Activated T-cell treated with anti-CD3 and anti-CD28 coated beads for 24 hours (primary cell): Measurements from ENCODE around the gene MXD3.

Experiments used
- DNase-seq: peaks from one replicate; pipeline ENCODE4 v3.0.0-alpha.2; 2020; ENCODE audit warnings: low read depth

The MXD3 gene

GRCh38 chr5:177303121-177303924 is 8.4 kb downstream of the MXD3 start, which contains the start of the genes PRELID1 and RAB24:
Gene PRELID1, plus strand, starts transcription at chr5:177303799. Its CDS starts 187 bp downstream, at chr5:177303986.
Gene RAB24, minus strand, starts transcription at chr5:177303719. Its CDS starts 431 bp downstream, at chr5:177303288.
- peak; percentile 89 for DNase-seq

DNA sequence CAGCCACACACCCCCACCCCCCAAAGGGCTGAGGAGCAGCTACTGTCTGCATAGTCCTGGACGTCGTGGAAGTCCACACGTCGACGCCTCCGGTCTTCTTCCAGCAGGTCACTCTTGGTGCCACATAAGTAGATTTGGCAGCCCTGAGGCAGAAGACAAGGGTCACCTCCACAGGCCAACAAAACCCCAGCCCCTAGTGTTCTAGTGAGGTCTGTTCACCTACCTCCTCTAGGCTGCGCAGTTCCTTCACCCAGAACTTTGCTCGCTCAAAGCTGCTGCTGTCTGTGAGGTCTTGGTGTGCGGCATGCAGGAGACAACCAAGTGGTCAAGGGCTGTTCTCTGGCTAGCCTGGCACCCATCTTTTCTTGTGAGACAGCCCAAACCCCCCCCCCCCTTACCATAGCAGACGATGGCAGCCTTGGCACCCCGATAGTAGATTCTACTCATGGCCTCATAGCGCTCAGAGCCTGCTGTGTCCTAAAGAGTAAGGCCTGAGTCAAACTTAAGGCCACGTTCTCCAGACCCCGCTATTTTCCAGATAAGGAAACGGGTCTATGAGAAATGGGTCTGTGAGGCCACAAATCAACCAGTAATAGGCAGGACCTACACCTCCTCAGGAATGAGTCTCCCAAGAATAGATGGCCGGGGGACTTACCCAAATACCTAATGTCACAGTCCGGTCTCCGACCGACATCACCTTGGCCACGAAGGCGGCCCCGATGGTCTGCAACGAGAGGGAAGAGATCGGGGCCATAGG is 9.2 kb downstream of the MXD3 start:
- DNase-seq: no peak

GRCh38 chr5:177301503-177302165 is 10.1 kb downstream of the MXD3 start:
- no peak for DNase-seq

DNA sequence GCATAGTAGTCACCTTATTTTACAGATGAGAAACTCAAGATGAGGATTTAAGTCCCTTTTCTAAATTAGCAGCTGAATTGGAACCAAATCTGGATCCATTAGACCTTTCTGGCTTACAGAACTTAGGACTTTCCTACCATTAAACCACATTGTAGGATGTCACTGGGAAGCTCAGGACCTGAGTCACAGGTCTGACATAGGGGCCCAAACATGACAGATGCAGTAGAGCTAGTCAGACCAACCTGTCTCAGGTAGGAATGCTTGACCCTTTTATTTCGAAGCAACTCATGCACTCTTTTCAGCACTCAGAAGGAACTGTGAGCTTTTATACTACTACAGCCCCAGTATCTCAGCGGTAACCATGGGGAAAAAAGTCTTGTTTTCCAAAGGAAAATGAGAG is 10.7 kb downstream of the MXD3 start:
- no peak for DNase-seq

DNA sequence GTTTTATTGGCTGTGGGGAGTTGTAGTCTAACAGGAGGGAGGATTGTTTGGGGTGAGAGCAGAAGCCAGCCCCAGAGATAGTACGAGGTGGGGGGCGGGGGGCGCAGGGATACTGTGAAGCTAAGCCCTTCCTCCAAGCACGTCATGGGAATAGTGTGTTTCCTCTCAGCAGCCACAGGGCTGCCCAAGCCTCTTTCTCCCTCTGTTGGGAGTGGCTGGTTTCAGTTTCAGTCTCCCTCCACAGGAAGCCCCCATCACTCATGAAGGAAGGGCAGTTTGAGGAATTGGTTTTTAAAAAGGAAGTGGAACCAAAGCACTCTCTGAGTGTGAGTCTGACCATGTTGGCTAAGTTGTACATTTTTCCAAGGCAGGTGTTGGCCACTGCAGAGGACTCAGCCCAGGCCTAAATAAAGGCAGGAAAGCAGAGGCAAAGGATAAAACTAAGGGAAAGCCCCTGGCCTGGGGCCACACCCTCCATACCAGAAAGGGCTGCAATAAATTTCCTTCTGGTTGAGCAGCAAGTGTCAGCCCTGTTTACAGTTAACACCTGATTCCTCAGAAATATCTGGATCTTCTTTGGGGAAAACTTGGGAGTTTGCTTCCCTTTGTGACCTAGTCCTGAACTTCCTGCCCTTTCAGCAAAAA is 11.3 kb downstream of the MXD3 start:
- DNase-seq: no peak

DNA sequence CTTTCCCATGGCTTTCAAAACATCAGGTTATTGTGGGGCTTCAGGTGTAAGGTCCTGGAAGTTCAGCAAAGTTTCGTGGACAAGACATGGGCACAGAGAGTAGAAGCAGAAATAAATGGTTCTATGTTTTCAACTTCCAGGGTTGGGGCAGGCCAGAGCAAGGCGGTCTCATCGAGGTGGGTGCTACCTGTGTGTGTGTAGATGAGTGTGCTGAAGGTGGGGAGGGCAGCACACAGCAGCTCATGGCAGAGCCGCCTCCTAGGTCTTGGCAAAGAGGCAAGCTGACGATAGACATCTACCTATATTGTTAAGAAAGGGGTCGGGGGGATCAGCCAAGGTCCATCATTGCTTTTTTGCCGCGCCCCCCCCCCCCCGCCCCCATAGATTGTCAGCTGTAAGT is 12.0 kb downstream of the MXD3 start:
- DNase-seq: no peak

GRCh38 chr5:177297922-177298321 is 13.8 kb downstream of the MXD3 start:
- no peak for DNase-seq

- no peak for DNase-seq
Observed at GRCh38 chr5:177296581-177296980, 15.1 kb downstream of the MXD3 start.

GRCh38 chr5:177295924-177296323 is 15.8 kb downstream of the MXD3 start:
- no peak for DNase-seq

DNA sequence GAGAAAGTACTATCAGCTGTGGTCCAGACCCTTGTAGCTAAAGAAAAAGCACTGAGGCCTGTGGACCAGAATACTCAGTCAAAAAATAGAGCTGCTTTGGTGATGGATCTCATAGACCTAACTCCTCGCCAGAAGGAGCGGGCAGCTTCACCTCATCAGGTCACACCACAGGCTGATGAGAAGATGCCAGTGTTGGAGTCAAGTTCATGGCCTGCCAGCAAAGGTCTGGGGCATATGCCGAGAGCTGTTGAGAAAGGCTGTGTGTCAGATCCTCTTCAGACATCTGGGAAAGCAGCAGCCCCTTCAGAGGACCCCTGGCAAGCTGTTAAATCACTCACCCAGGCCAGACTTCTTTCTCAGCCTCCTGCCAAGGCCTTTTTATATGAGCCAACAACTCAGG is 17.1 kb downstream of the MXD3 start:
- DNase-seq: no peak

- no peak for DNase-seq
Observed at GRCh38 chr5:177293819-177294581, 17.7 kb downstream of the MXD3 start.

- no peak for DNase-seq
Observed at GRCh38 chr5:177291735-177292134, 20.0 kb downstream of the MXD3 start.

DNA sequence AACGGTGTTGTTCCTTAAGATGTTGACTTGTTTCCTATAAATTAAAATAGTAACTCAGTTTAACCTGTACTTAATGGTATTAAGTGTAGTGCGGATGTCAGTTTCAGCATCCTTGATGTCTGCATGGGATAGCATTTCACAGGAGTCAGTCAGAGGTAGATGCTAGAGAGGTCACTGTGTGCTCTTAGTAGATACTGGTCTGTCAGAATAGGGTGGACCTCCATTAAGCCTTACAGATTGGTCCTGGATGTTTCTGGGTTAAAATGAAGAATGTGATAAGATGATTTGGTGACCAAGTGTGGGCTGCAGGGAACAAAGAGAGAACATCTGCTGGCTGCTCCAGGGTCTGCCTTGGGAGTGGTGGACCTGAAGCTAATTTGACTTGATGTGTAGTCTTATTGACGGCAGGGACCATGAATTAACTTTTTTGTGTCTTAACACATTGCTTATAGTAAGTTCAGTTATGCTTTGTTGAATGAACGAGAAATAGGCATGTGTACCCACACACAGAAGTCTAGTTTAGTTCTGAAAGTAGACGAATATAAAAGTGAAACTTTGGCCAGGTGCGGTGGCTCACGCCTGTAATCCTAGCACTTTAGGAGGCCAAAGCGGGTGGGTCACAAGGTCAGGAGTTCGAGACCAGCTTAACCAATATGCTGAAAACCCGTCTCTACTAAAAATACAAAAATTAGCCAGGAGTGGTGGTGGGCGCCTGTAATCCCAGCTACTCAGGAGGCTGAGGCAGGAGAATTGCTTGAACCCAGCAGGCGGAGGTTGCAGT is 20.7 kb downstream of the MXD3 start:
- DNase-seq: no peak

- no peak for DNase-seq
Observed at GRCh38 chr5:177288191-177288590, 23.5 kb downstream of the MXD3 start.

GRCh38 chr5:177276886-177277285 is 34.8 kb downstream of the MXD3 start:
- DNase-seq: no peak

GRCh38 chr5:177275883-177276282 is 35.8 kb downstream of the MXD3 start:
- DNase-seq: no peak

GRCh38 chr5:177271113-177271512 is 40.6 kb downstream of the MXD3 start:
- no peak for DNase-seq

GRCh38 chr5:177270653-177271052 is 41.0 kb downstream of the MXD3 start:
- DNase-seq: no peak

- DNase-seq: no peak
Observed at GRCh38 chr5:177269976-177270375, 41.7 kb downstream of the MXD3 start.

DNA sequence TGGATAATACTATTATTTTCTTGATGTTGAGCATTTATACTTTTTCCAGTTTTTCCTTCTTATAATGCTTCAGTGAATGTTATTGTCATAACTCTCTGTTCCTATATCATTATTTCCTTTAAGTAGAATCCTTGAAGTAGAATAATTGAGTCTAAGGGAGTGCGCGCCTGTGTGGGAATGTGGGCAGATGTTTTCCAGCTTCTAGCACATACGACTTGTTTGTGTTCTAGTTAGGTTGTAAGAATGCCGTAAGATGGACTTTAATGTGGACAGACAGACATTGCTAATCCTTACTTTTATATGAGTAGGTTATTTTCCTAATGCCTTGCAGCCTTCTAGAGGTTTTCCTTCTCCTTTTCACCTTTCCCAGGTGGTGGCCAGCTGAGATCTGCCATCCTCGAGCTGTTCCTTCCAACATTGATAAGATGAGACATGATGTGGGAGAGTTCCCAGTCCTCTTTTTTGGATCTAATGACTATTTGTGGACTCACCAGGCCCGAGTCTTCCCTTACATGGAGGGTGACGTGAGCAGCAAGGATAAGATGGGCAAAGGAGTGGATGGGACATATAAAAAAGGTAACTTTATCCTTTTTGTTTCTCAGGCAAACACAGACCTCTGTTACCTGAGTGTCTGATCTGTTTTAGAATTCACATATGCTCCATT is 42.3 kb downstream of the MXD3 start:
- no peak for DNase-seq
